NCI-H446 (cell line): ENCODE measurements around the gene GADD45A.

ENCODE experiments used
- DNase-seq, 2 experiments: peaks; one replicate each; lab custom pipeline; 2025; lab: John Stamatoyannopoulos, UW

The GADD45A gene

DNA sequence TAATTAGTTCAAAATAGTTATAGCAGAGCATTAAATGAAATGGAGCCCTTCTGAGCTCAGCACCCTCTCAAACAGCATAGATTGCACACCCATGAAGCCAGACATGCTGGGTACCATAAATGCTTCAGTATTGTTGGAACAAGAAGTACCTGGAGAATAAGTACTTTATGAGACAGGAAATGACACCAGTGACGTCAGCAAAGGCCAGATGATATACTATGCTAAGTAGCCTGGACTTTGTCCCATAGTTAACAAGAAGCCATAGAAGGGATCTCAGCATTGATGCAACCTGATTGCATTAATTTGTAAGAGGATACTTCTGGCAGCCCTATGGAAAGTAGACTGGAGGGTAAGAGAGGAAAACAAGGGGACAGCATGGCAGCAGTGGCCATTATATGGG is 16.3 kb upstream of the GADD45A start:
- DNase-seq = no peak

GRCh38 chr1:67672260-67672803 is 12.7 kb upstream of the GADD45A start:
- DNase-seq = no peak

DNA sequence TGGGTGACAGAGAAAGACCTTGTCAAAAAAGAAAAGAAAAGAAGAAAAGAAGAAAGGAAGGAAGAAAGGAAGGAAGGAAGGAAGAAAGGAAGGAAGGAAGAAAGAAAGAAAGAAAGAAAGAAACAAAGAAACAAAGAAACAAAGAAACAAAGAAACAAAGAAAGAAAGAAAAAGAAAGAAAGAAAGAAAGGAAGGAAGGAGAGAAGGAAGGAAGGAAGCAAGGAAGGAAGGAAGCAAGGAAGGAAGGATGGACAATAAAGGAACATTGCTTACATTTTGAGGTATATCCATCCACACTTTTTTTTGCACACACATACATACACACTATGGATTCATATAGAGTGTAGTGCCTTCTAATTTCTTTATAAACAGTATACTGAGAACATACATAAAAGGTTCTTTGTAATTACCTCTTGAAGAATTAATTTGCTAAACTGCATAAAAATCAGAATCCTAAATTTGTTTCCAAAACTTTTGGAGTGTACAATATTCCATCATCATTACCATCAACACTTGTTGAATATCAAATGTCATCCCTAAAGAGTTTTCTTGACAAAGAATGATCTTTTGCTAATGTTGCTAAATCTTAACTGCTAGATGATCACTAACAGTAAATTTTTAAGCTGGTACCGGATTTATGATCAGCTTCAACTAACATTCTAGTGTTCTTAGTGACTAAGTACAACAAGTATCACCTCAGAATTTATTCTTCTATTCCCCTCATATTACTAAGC is 11.4 kb upstream of the GADD45A start:
- DNase-seq = no peak

GRCh38 chr1:67674260-67675011 is 10.6 kb upstream of the GADD45A start:
- DNase-seq = peak; percentile 72 to 86

GRCh38 chr1:67675800-67676199 is 9.2 kb upstream of the GADD45A start:
- DNase-seq = no peak

- DNase-seq = no peak
These were observed 8.7 kb upstream of the GADD45A start for GRCh38 chr1:67676287-67676686.

DNA sequence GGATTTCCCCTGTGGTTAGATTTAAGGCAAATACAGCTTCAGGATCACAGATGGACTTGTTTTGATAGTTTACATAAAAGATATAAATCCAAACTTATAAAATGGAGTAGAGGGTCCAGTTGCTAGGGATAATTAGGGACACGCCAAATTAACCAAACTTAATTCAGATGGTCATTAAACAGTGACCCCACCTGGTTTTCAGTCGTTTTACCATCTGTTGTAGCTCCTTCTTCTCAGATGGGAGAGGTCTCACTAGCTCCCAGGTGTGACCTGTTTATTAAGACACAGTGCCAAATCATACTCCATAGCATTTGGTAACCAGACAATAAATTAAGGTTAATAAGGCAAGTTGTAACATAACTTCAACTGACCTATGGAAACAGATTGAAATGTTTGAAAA is 8.1 kb upstream of the GADD45A start:
- no peak for DNase-seq

- DNase-seq = no peak
These were observed 7.6 kb upstream of the GADD45A start for GRCh38 chr1:67677408-67677807.

DNA sequence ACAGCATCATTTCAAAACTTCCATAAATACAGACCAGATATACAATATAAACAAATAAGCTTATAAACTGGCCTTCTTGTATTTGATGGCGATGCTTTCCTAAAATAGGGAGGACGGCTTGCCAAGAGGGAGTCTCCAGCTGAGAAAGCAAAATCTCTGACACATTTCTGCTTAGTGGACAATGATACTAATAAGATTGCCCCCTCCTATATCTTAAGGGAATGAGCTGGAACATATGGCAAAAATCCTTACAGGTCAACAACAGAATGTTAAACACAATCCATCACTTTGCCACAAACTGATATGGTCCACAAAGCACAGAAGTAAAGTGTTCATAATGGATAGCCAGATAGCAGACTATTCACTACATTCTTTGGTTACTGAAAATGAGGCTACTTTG is 7.1 kb upstream of the GADD45A start:
- no peak for DNase-seq

- no peak for DNase-seq
These were observed 5.3 kb upstream of the GADD45A start for GRCh38 chr1:67679691-67680090.

GRCh38 chr1:67680486-67680885 is 4.5 kb upstream of the GADD45A start:
- DNase-seq = no peak

GRCh38 chr1:67682659-67683197 is 2.3 kb upstream of the GADD45A start:
- DNase-seq = no peak

DNA sequence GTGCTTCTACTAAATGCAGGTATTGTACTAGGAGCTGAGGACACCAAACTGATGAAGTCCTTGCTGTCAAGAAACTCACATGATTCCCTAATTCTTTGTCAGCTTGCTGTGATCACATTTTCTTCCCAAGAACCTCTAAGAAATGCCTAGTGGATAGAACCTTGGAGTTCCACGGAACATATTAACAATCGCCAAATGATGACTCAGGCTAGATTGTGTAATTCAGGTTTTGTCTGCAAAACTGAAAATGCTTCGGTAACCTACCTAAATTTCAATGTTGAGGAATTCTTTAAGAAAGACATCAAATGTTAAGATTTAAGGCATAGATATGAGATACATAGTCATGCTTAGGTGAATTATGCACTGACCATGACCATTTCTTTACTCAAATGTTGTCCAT is 1.7 kb upstream of the GADD45A start:
- no peak for DNase-seq

- peak in 1 of 2 experiments; percentile 39 for DNase-seq
These were observed 1.1 kb upstream of the GADD45A start for GRCh38 chr1:67683766-67684525.

- DNase-seq = peak in 1 of 2 experiments; percentile 55
These were observed 405 bp upstream of the GADD45A start for GRCh38 chr1:67684526-67685066.

DNA sequence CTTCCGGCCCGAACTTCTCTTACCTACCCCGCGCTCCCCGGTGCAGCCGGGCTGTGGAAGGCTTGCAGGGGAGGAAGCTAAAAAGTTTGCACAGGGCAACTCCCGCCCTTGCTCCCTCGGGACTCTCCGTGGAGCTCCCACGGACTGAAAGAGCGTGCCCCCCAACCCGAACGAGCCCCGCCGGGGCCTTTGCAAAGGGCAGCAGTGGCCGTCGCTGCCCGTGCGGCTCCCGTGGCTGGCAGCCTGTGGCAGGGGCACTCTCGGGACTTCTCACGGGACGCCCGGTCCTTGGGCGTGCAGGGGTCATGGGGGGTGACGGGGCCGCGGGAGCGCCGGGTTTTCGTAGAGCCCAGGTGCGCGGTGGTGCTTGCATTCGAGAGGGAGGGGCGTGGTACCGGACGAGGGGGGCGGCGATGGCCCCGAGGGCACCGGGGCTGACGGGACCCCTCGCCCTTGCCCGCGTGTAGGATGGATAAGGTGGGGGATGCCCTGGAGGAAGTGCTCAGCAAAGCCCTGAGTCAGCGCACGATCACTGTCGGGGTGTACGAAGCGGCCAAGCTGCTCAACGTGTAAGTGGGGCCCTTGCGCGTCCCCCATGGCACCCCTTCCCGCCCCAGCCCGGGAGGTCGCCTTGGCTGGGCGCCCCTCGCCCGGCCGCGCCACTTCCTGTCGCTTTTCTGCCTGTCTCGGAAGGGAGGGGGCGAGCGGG is 711 bp downstream of the GADD45A start:
- DNase-seq = peak in 1 of 2 experiments; percentile 66

DNA sequence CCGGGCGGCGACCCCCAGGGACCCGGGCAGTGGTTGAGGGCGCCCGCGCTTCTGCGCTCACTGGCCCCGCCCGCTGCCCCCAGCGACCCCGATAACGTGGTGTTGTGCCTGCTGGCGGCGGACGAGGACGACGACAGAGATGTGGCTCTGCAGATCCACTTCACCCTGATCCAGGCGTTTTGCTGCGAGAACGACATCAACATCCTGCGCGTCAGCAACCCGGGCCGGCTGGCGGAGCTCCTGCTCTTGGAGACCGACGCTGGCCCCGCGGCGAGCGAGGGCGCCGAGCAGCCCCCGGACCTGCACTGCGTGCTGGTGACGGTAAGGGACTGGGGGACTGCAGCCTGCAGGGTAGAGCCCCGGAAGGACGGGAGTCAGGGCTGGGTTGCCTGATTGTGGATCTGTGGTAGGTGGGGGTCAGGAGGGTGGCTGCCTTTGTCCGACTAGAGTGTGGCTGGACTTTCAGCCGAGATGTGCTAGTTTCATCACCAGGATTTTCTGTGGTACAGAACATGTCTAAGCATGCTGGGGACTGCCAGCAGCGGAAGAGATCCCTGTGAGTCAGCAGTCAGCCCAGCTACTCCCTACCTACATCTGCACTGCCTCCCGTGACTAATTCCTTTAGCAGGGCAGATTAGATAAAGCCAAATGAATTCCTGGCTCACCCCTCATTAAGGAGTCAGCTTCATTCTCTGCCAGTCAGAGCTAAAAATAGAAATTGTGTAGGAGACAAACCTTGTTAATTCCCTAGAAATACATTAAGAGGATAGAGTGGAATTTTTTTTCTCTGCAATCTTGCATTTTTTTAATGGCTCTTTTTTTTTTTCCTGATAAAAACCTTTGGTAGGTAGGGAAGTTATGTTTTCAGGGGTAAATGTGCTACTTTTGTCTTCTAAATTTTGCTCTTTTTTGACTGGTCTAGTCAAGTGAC is 1.5 kb downstream of the GADD45A start:
- peak; percentile 66 to 81 for DNase-seq

DNA sequence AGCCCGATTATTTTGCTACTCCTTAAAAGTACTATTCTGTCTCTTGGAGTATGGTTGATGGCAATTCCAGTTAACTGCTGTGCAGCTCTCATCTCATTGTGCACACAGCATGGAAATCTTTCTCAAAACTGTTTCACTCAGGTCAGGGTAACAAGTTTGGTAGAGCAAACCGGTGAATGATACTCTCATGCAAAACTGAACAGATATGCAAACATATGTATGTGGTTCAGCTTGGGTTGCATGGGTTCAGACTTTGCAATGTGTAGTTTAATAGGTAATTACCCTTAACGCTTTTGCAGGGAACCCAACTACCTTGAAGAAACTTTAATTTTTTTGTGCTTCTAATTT is 2.2 kb downstream of the GADD45A start:
- DNase-seq = no peak

GRCh38 chr1:67687649-67688048 is 2.6 kb downstream of the GADD45A start:
- no peak for DNase-seq

GRCh38 chr1:67688526-67689219 is 3.7 kb downstream of the GADD45A start:
- no peak for DNase-seq
